ENCODE results near the gene SOX10. TPM values are rescaled to one million over a fixed set of nuclear protein-coding genes. Genes with fewer than 3 reads are reported as not detected.
A peak's percentile ranks its signal among the peaks of the same experiment; 100 is the strongest.

SOX10 gene
- total and polyA plus RNA-seq, 9 of the 15 experiments (the other 6 are each of a cell fraction or from before 2014, with no cell fraction given): not detected

GRCh38 chr22:37933711-37934376 is 50.5 kb downstream of the SOX10 start (continued):
- no peak for TF ChIP-seq ZNF449 (CRISPR knock-in tag; IDR thresholded peaks at IDR 0.05)
- TF ChIP-seq DPF2 (IDR thresholded peaks at IDR 0.05): peak; percentile 65
- no peak for TF ChIP-seq ELF1 (tag; IDR thresholded peaks at IDR 0.05)
- peak; percentile 51 for TF ChIP-seq CXXC5 (CRISPR knock-in tag; IDR thresholded peaks at IDR 0.05)
- 0 out of 2 replicates have a peak, but pooled peaks have one; percentile 37 for TF ChIP-seq STAG1 (CRISPR knock-in tag; IDR thresholded peaks at IDR 0.05; ENCODE audit: borderline replicate concordance)
- no peak for TF ChIP-seq PHB2 (IDR thresholded peaks at IDR 0.05; ENCODE audit: low read depth)
- TF ChIP-seq ADNP (tag; IDR thresholded peaks at IDR 0.05): no peak
- peak; percentile 67; the same call in 1 of the 2 replicates for TF ChIP-seq CTBP1 (IDR thresholded peaks at IDR 0.05; ENCODE audit: borderline replicate concordance)
- peak in 1 of 2 experiments; percentile 22; a peak in 2 of 4 replicates for TF ChIP-seq NRF1 (conservative IDR thresholded peaks at IDR 0.05 in 1 of 2, IDR thresholded peaks at IDR 0.05 in 1 of 2)
- peak; percentile 42 to 76 for TF ChIP-seq RAD21 (CRISPR knock-in tag; conservative IDR thresholded peaks at IDR 0.05 in 1 of 2, IDR thresholded peaks at IDR 0.05 in 1 of 2)
- peak; percentile 79; the same call in 1 of the 2 replicates for TF ChIP-seq KLF1 (tag; IDR thresholded peaks at IDR 0.05)
